ENCODE data around the gene ARHGEF28. TPM values are rescaled to one million over a fixed set of nuclear protein-coding genes. Genes with fewer than 3 reads are reported as not detected.
A peak's percentile ranks its signal among the peaks of the same experiment; 100 is the strongest.

Gene ARHGEF28
- total RNA-seq, 6 donors from 2014 or later, result 14.4 to 47.1 (median 24.4) TPM

GRCh38 chr5:73673161-73673591, 47.2 kb downstream of the ARHGEF28 start:
- TF ChIP-seq POLR2AphosphoS5 (IDR thresholded peaks at IDR 0.05) (peak in 1 of 2 donors; percentile 13), POLR2A (IDR thresholded peaks at IDR 0.05) (no peak)
- ATAC-seq (ENCODE audit: low FRiP score in 2 of 2), result peak in 1 of 2 donors; percentile 63
- no peaks in the 10 kb centered on the region for H3K9me3 ChIP-seq
- H3K4me3 ChIP-seq, result no peak overlapping the region
- peak overlapping the region in 3 of 4 donors; percentile 21 to 57 (median 32) for H3K27ac ChIP-seq
- no peaks in the 10 kb centered on the region for H3K27me3 ChIP-seq
- DNase-seq, result no peak
- H3K36me3 ChIP-seq, result no peaks in the 10 kb centered on the region
- H3K4me1 ChIP-seq, result peaks cover 6 to 21% (median 8%) of the 10 kb centered on the region in 4 donors

GRCh38 chr5:73674669-73675004, 48.6 kb downstream of the ARHGEF28 start:
- TF ChIP-seq POLR2A (IDR thresholded peaks at IDR 0.05) (no peak), EP300 (IDR thresholded peaks at IDR 0.05) (no peak), POLR2AphosphoS5 (IDR thresholded peaks at IDR 0.05) (no peak), CTCF (IDR thresholded peaks at IDR 0.05) (no peak)
- ATAC-seq (ENCODE audit: low FRiP score in 2 of 2) (peak in 1 of 2 donors; percentile 21), DNase-seq (no peak)
- no peaks in the 10 kb centered on the region for H3K27me3 ChIP-seq
- 78 to 83% methylated on average over 2 of the region's 2 CpGs for WGBS, 2 donors
- no peaks in the 10 kb centered on the region for H3K36me3 ChIP-seq
- H3K4me1 ChIP-seq, result peaks cover 6 to 21% (median 8%) of the 10 kb centered on the region in 4 donors
- no peak overlapping the region for H3K27ac ChIP-seq
- H3K9me3 ChIP-seq, result no peaks in the 10 kb centered on the region
- no peak overlapping the region for H3K4me3 ChIP-seq

- 84 to 85% methylated on average over 4 of the region's 4 CpGs for WGBS, 2 donors
- no peak for ATAC-seq (ENCODE audit: low FRiP score in 2 of 2)
- Histone ChIP-seq H3K27me3 (no peaks in the 10 kb centered on the region), H3K9me3 (no peaks in the 10 kb centered on the region), H3K36me3 (no peaks in the 10 kb centered on the region), H3K27ac (no peak overlapping the region), H3K4me3 (no peak overlapping the region), H3K4me1 (peaks cover 0 to 14% (median 7%) of the 10 kb centered on the region in 4 donors)
- TF ChIP-seq EP300 (IDR thresholded peaks at IDR 0.05) (no peak), CTCF (IDR thresholded peaks at IDR 0.05) (no peak), POLR2A (IDR thresholded peaks at IDR 0.05) (no peak), POLR2AphosphoS5 (IDR thresholded peaks at IDR 0.05) (no peak)
- no peak for DNase-seq
Measured at GRCh38 chr5:73678322-73678740, 52.3 kb downstream of the ARHGEF28 start.

DNA sequence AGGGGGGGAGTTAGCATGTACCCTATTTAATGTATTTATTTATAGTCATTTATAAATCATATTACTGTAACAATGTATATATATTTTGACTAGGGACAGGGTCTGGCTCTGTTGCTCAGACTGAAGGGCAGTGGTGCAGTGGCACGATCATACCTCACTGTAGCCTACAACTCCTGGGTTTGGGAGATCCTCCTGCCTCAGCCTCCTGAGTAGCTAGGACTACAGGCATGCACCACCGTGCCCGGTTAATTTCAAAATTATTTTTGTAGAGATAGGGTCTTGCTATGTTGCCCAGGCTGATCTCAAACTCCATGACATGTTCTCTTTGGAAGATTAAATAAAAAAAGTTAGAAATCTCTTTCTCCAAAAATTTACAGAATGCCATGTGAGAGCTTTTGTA, 52.8 kb downstream of the ARHGEF28 start:
- TF ChIP-seq POLR2A (IDR thresholded peaks at IDR 0.05), result no peak
- TF ChIP-seq POLR2AphosphoS5 (IDR thresholded peaks at IDR 0.05), result no peak
- no peak for TF ChIP-seq CTCF (IDR thresholded peaks at IDR 0.05)
- TF ChIP-seq EP300 (IDR thresholded peaks at IDR 0.05), result no peak
- 86 to 98% methylated on average over 3 of the region's 3 CpGs for WGBS, 2 donors

DNA sequence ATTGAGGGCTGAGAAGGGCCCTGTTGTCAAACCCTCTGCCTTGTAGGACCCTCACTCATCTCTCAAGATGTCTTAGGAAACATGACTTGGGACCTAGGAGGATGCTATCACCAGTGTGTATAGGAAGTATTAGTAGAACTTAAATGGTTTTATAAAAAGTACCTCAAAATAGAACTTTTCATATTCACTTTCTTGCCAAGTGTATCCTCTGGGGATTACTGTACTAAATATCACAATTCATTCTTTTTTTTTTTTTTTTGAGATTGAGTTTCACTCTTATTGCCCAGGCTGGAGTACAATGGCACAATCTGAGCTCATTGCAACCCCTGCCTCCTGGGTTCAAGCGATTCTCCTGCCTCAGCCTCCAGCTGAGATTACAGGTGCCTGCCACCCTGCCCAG, 56.2 kb downstream of the ARHGEF28 start:
- no peak for DNase-seq
- TF ChIP-seq POLR2A (IDR thresholded peaks at IDR 0.05) (no peak), EP300 (IDR thresholded peaks at IDR 0.05) (no peak), POLR2AphosphoS5 (IDR thresholded peaks at IDR 0.05) (no peak), CTCF (IDR thresholded peaks at IDR 0.05) (no peak)
- H3K9me3 ChIP-seq, result no peaks in the 10 kb centered on the region
- H3K4me3 ChIP-seq, result no peak overlapping the region
- H3K36me3 ChIP-seq, result no peaks in the 10 kb centered on the region
- no peak for ATAC-seq (ENCODE audit: low FRiP score in 2 of 2)
- no peak overlapping the region for H3K27ac ChIP-seq
- H3K27me3 ChIP-seq, result no peaks in the 10 kb centered on the region
- WGBS, 2 donors, result 86 to 94% methylated on average over 1 of the region's 1 CpG
- no peaks in the 10 kb centered on the region for H3K4me1 ChIP-seq

More for the DNA sequence above, 52.8 kb downstream of the ARHGEF28 start:
- DNase-seq, result no peak
- Histone ChIP-seq H3K4me1 (peaks cover 0 to 9% (median 6%) of the 10 kb centered on the region in 4 donors), H3K27ac (no peak overlapping the region), H3K36me3 (no peaks in the 10 kb centered on the region), H3K9me3 (no peaks in the 10 kb centered on the region), H3K27me3 (no peaks in the 10 kb centered on the region), H3K4me3 (no peak overlapping the region)
- no peak for ATAC-seq (ENCODE audit: low FRiP score in 2 of 2)

Measured in upper lobe of left lung (tissue), 6 donors.